HG02970 (cell line): Measurements from ENCODE around the gene CRTC2.
"Not testable (repeated sequence)": the region's sequence is repeated elsewhere in the genome, so short reads cannot be mapped to it uniquely, and the experiment has no call there.

Experiments used
- ATAC-seq: cut with Tn5 transposase; IDR thresholded peaks from one replicate; pipeline ENCODE4 v1.9.1; 2021; ENCODE audit warnings: mild to moderate bottlenecking, moderate library complexity, moderate number of reproducible peaks; ENCODE audit not compliant: unreplicated experiment, low FRiP score

The CRTC2 gene

GRCh38 chr1:153906396-153906795, 52.0 kb downstream of the CRTC2 start:
- ATAC-seq: no peak

- ATAC-seq: not testable (repeated sequence)
These were observed 52.5 kb downstream of the CRTC2 start for GRCh38 chr1:153905908-153906307.

- ATAC-seq: no peak
These were observed 54.5 kb downstream of the CRTC2 start for GRCh38 chr1:153903841-153904455.

GRCh38 chr1:153899509-153899908, 58.9 kb downstream of the CRTC2 start:
- ATAC-seq: no peak
